OCI-LY3 (cell line): ENCODE data around the gene EIF4E1B.

Source experiments
- H2AFZ ChIP-seq: fragments of 200-600, 300-600 bp; shearing (Covaris generic); 2 replicates; pipeline ENCODE4 v1.6.0; 2014; ENCODE audit warnings: antibody characterized with exemption, low read depth, low read length
- H3K27ac ChIP-seq: fragments of 200-600, 300-600 bp; sonication (generic); 2 replicates; pipeline ENCODE4 v1.5.1; 2014; ENCODE audit warnings: mild to moderate bottlenecking, low read length, moderate library complexity, mixed read lengths
- H3K27me3 ChIP-seq: fragments of 200-600, 300-600 bp; sonication (generic); 2 replicates; pipeline ENCODE4 v1.6.1; 2014; ENCODE audit warnings: low read depth, low read length, mixed read lengths
- H3K36me3 ChIP-seq: fragments of 200-600, 300-600 bp; sonication (generic); replicated peaks from 2 replicates; pipeline ENCODE3; 2014; ENCODE audit warnings: low read depth, low read length, mixed read lengths
- H3K4me1 ChIP-seq: fragments of 300-600, 200-600 bp; sonication (generic); 2 replicates; pipeline ENCODE4 v1.6.1; 2014; ENCODE audit warnings: low read length, mixed read lengths
- H3K4me2 ChIP-seq: fragments of 200-600, 300-600 bp; sonication (generic); 2 replicates; pipeline ENCODE4 v1.6.1; 2014; ENCODE audit warnings: low read length, mixed read lengths
- H3K4me3 ChIP-seq: fragments of 300-600, 200-600 bp; sonication (generic); 2 replicates; pipeline ENCODE4 v1.5.1; 2014; ENCODE audit warnings: antibody characterized with exemption, mild to moderate bottlenecking, low read length, moderate library complexity
- H3K79me2 ChIP-seq: fragments of 300-600, 200-600 bp; shearing (Covaris generic); 2 replicates; pipeline ENCODE4 v1.6.1; 2014; ENCODE audit warnings: mild to moderate bottlenecking, low read length, mixed read lengths
- H3K9ac ChIP-seq: fragments of 300-600, 200-600 bp; shearing (Covaris generic); 2 replicates; pipeline ENCODE4 v1.6.0; 2014; ENCODE audit warnings: mild to moderate bottlenecking, low read length, moderate library complexity
- H3K9me3 ChIP-seq: fragments of 200-600, 300-600 bp; shearing (Covaris generic); 2 replicates; pipeline ENCODE4 v1.6.1; 2014; ENCODE audit warnings: low read length, mixed read lengths; ENCODE audit not compliant: insufficient read depth
- H4K20me1 ChIP-seq: fragments of 200-600, 300-600 bp; sonication (generic); 2 replicates; pipeline ENCODE4 v1.6.1; 2016; ENCODE audit warnings: low read length, mixed read lengths; ENCODE audit not compliant: insufficient read depth
- CTCF ChIP-seq: fragments of 200-600, 300-600 bp; sonication (generic); IDR thresholded peaks from 2 replicates; pipeline ENCODE4 v1.5.1; 2014; ENCODE audit warnings: antibody characterized with exemption, low read length, low read depth
- EZH2phosphoT487 ChIP-seq: fragments of 200-600 bp; shearing (Covaris generic); IDR thresholded peaks from 2 replicates; pipeline ENCODE4 v1.6.1; 2018; ENCODE audit warnings: antibody characterized with exemption, mixed run types, low read depth

EIF4E1B gene

GRCh38 chr5:176650354-176650884 lies 19.9 kb downstream of the EIF4E1B start:
- H3K4me2 ChIP-seq, result no peak overlapping the region
- no peak overlapping the region for H3K9ac ChIP-seq
- H3K27ac ChIP-seq, result no peak overlapping the region
- no peak overlapping the region for H2AFZ ChIP-seq
- no peak overlapping the region for H3K4me3 ChIP-seq
- H3K27me3 ChIP-seq, result no peaks in the 10 kb centered on the region
- H3K36me3 ChIP-seq, result peaks cover 2% of the 10 kb centered on the region
- peaks cover 13% of the 10 kb centered on the region for H3K4me1 ChIP-seq
- no peaks in the 10 kb centered on the region for H3K9me3 ChIP-seq
- no peaks in the 10 kb centered on the region for H4K20me1 ChIP-seq
- H3K79me2 ChIP-seq, result 0 out of 2 replicates have a peak, but pooled peaks cover 5% of the 10 kb centered on the region
- TF ChIP-seq CTCF, result no peak
- TF ChIP-seq EZH2phosphoT487, result no peak

- H2AFZ ChIP-seq, result no peak overlapping the region
- no peak overlapping the region for H3K4me3 ChIP-seq
- H3K4me1 ChIP-seq, result peaks cover 10% of the 10 kb centered on the region
- H3K4me2 ChIP-seq, result no peak overlapping the region
- peaks cover 2% of the 10 kb centered on the region for H3K36me3 ChIP-seq
- H3K27ac ChIP-seq, result no peak overlapping the region
- no peak overlapping the region for H3K9ac ChIP-seq
- TF ChIP-seq EZH2phosphoT487, result no peak
- TF ChIP-seq CTCF, result no peak
- H3K9me3 ChIP-seq, result no peaks in the 10 kb centered on the region
- no peaks in the 10 kb centered on the region for H4K20me1 ChIP-seq
- no peaks in the 10 kb centered on the region for H3K27me3 ChIP-seq
- H3K79me2 ChIP-seq, result 0 out of 2 replicates have a peak, but pooled peaks cover 5% of the 10 kb centered on the region
Observed at GRCh38 chr5:176651472-176651980, 21.1 kb downstream of the EIF4E1B start.

GRCh38 chr5:176652136-176652535 lies 21.7 kb downstream of the EIF4E1B start:
- TF ChIP-seq EZH2phosphoT487, result no peak
- TF ChIP-seq CTCF, result no peak
- H3K4me2 ChIP-seq, result no peak overlapping the region

GRCh38 chr5:176653401-176654385 lies 23.2 kb downstream of the EIF4E1B start:
- H3K4me2 ChIP-seq, result no peak overlapping the region
- no peak overlapping the region for H3K9ac ChIP-seq
- no peaks in the 10 kb centered on the region for H3K79me2 ChIP-seq
- no peak overlapping the region for H3K4me3 ChIP-seq
- no peak overlapping the region for H3K27ac ChIP-seq
- TF ChIP-seq EZH2phosphoT487, result no peak
- no peak for TF ChIP-seq CTCF
- peaks cover 2% of the 10 kb centered on the region for H3K36me3 ChIP-seq
- no peak overlapping the region for H2AFZ ChIP-seq
- no peaks in the 10 kb centered on the region for H4K20me1 ChIP-seq
- H3K27me3 ChIP-seq, result no peaks in the 10 kb centered on the region
- H3K4me1 ChIP-seq, result peaks cover 6% of the 10 kb centered on the region
- no peaks in the 10 kb centered on the region for H3K9me3 ChIP-seq

More at GRCh38 chr5:176652136-176652535, 21.7 kb downstream of the EIF4E1B start:
- Histone ChIP-seq H4K20me1 (no peaks in the 10 kb centered on the region), H3K9ac (no peak overlapping the region), H3K9me3 (no peaks in the 10 kb centered on the region), H2AFZ (no peak overlapping the region), H3K36me3 (peaks cover 2% of the 10 kb centered on the region), H3K4me1 (peaks cover 7% of the 10 kb centered on the region), H3K27ac (no peak overlapping the region), H3K27me3 (no peaks in the 10 kb centered on the region), H3K4me3 (no peak overlapping the region), H3K79me2 (0 out of 2 replicates have a peak, but pooled peaks cover 5% of the 10 kb centered on the region)
